K562 (cell line): Measurements from ENCODE around the gene PGGHG. TPM values are rescaled to one million over a fixed set of nuclear protein-coding genes. Genes with fewer than 3 reads are reported as not detected.

Source experiments
- CTCF ChIP-seq, 3 experiments: IDR thresholded peaks in 2 of 3; conservative IDR thresholded peaks in 1 of 3; 2 replicates each; pipeline ENCODE4 v1.5.1; 2011 to 2012; ENCODE audit warnings: low read length in 3 of 3, mild to moderate bottlenecking in 3 of 3, control low read depth in 2 of 3, improper control_type of control experiment in 1 of 3, inconsistent platforms in 1 of 3, low read depth in 1 of 3, mixed read lengths in 1 of 3, moderate library complexity in 1 of 3; ENCODE audit not compliant: insufficient read depth in 2 of 3
- EP300 ChIP-seq: IDR thresholded peaks from 2 replicates; pipeline ENCODE4 v1.6.1; 2012; ENCODE audit warnings: low read length, improper control_type of control experiment
- EP400 ChIP-seq: fragments of 450-650 bp; IDR thresholded peaks from 2 replicates; pipeline ENCODE4 v1.6.1; 2017; ENCODE audit warnings: antibody characterized with exemption, mild to moderate bottlenecking, moderate library complexity
- HDAC2 ChIP-seq: fragments of 450-650 bp; IDR thresholded peaks from 2 replicates; pipeline ENCODE4 v1.6.1; 2016; ENCODE audit warnings: mild to moderate bottlenecking
- HNRNPL ChIP-seq: fragments of 200-400 bp; formaldehyde crosslinking; IDR thresholded peaks from 2 replicates; pipeline ENCODE4 v1.6.1; 2017; ENCODE audit warnings: low read depth, mild to moderate bottlenecking, low read length
- JUN ChIP-seq, 2 experiments: sonication (generic) in 1 of 2; formaldehyde crosslinking in 1 of 2; IDR thresholded peaks; 2 replicates each; pipeline versions ENCODE4 v1.6.1 to v1.8.0; 2012 to 2022; ENCODE audit warnings: borderline replicate concordance in 2 of 2, mild to moderate bottlenecking in 2 of 2, improper control_type of control experiment in 1 of 2, low read depth in 1 of 2, low read length in 1 of 2, missing genetic modification reagents in 1 of 2
- MTA2 ChIP-seq: fragments of 450-650 bp; IDR thresholded peaks from 2 replicates; pipeline ENCODE4 v1.6.1; 2016; ENCODE audit warnings: low read depth
- MYC ChIP-seq, 2 experiments: fragments of 250-450 bp in 1 of 2; sonication (Bioruptor Pico) in 1 of 2; IDR thresholded peaks; 2 replicates each; pipeline versions ENCODE4 v1.5.1 to v1.6.1; 2012 to 2021; ENCODE audit warnings: low read depth in 2 of 2, borderline replicate concordance in 1 of 2, improper control_type of control experiment in 1 of 2, low read length in 1 of 2, mild to moderate bottlenecking in 1 of 2, moderate library complexity in 1 of 2
- NFE2 ChIP-seq: IDR thresholded peaks from 2 replicates; pipeline ENCODE4 v1.6.1; 2014; ENCODE audit warnings: antibody characterized with exemption, low read depth
- TCFL5 ChIP-seq: fragments of 250-450 bp; sonication (Bioruptor Pico); conservative IDR thresholded peaks from 2 replicates; pipeline ENCODE4 v1.6.1; 2021; ENCODE audit warnings: mild to moderate bottlenecking, moderate library complexity, matching md5 sums
- ZNF766 ChIP-seq: fragments of 200-800 bp; sonication (Bioruptor generic); conservative IDR thresholded peaks from 2 replicates; pipeline ENCODE4 v1.6.1; 2016; ENCODE audit warnings: missing genetic modification characterization, missing compliant biosample characterization
- polyA plus RNA-seq, 8 experiments: library from polyadenylated mRNA; depleted of rRNA in 4 of 8; stranded (reverse) in 5 of 8; unstranded in 3 of 8; fragments of >200 nt; fragmentation: Nextera tagmentation in 2 of 8; fragmentation: Illumina TruSeq in 1 of 8; extraction: Ambion mirVana in 2 of 8; extraction: Trizol in 1 of 8; gene quantifications; 2 replicates each; pipeline versions ENCODE4 v1.2.1 to v1.2.3, GENCODE V29; 2011 to 2014; ENCODE audit warnings: inconsistent platforms in 1 of 8, missing spikeins in 1 of 8
- total RNA-seq, 7 experiments: library from RNA; depleted of rRNA in 6 of 7; stranded (reverse); fragments of >200 nt in 6 of 7; fragmentation: Illumina TruSeq in 2 of 7; extraction: Trizol in 2 of 7; gene quantifications; 2 replicates each; pipeline versions ENCODE4 v1.2.1 to v1.2.3, GENCODE V29; 2011 to 2021; ENCODE audit warnings: low replicate concordance in 1 of 7
- TF ChIP-seq, protein P1 (sequence below), 2 experiments: fragments of 450-650 bp; formaldehyde crosslinking in 1 of 2; IDR thresholded peaks; 2 replicates each; pipeline versions ENCODE4 v1.4.0 to v1.6.1; 2014 to 2020; ENCODE audit warnings: mild to moderate bottlenecking in 2 of 2, borderline replicate concordance in 1 of 2, low read depth in 1 of 2
- TF ChIP-seq, protein P2 (sequence below): fragments of 450-650 bp; formaldehyde crosslinking; IDR thresholded peaks from 2 replicates; pipeline ENCODE4 v1.4.0; 2020; ENCODE audit warnings: mild to moderate bottlenecking, mixed read lengths

Gene PGGHG
- total and polyA plus RNA-seq, 9 of the 15 experiments (the other 6 are each of a cell fraction or from before 2014, with no cell fraction given): 0.38 to 85.1 (median 18.1) TPM

DNA sequence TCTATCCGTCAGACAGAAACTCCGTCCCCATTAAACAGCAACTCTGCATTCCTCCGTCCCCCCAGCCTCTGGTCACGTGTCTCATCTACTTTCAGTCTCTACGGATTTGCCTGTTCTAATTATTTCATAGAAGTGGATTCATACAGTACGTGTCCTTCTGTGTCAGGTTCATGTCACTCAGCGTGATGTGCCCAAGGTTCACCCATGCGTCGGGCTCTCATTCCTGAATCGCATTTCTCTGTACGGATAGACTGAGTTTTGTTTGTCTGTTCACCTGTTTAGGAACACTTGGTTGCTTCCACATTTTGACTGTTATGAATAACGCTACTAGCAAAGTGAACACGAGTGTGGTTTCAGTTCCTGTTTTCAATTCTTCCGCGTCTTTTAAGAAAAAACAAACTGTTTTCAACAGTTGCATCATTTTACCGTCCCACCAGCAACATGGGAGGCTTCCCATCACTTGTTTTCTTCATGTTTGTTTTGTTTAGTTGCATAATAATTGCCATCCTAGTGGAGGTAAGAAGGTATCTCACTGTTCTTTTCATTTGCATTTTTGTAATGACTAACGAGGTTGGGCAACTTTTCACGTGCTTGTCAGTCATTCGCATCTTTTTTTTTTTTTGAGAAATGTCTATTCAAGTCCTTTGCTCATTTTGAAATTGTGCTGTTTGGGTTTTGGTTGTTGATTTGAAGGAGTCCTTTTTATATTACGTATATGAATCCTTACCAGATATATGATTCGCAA, 19.6 kb upstream of the PGGHG start (continued):
- TF ChIP-seq MYC (IDR thresholded peaks at IDR 0.05; ENCODE audit: low read depth, low read length) (peak; percentile 88), MYC (CRISPR knock-in tag; IDR thresholded peaks at IDR 0.05; ENCODE audit: borderline replicate concordance, low read depth) (no peak), JUN (IDR thresholded peaks at IDR 0.05; ENCODE audit: borderline replicate concordance, low read depth, low read length) (peak; percentile 63), JUN (CRISPR knock-in tag; IDR thresholded peaks at IDR 0.05; ENCODE audit: borderline replicate concordance) (no peak), HDAC2 (0 out of 2 replicates have a peak, but pooled peaks have one; percentile 11), EP400 (peak; percentile 85), EP300 (peak; percentile 82; the same call in 1 of the 2 replicates), NFE2 (no peak), ZNF766 (peak; percentile 89), CTCF (IDR thresholded peaks at IDR 0.05 in 2 of 3, conservative IDR thresholded peaks at IDR 0.05 in 1 of 3; ENCODE audit: insufficient read depth in 2 of 3, low read depth in 1 of 3, low read length in 3 of 3) (0 out of 6 replicates have a peak, but pooled peaks of 1 of the 3 experiments have one; percentile 4), TCFL5 (CRISPR knock-in tag) (no peak), MTA2 (no peak; the same call in 1 of the 2 replicates), HNRNPL (no peak)
- TF ChIP-seq, protein P1, sequence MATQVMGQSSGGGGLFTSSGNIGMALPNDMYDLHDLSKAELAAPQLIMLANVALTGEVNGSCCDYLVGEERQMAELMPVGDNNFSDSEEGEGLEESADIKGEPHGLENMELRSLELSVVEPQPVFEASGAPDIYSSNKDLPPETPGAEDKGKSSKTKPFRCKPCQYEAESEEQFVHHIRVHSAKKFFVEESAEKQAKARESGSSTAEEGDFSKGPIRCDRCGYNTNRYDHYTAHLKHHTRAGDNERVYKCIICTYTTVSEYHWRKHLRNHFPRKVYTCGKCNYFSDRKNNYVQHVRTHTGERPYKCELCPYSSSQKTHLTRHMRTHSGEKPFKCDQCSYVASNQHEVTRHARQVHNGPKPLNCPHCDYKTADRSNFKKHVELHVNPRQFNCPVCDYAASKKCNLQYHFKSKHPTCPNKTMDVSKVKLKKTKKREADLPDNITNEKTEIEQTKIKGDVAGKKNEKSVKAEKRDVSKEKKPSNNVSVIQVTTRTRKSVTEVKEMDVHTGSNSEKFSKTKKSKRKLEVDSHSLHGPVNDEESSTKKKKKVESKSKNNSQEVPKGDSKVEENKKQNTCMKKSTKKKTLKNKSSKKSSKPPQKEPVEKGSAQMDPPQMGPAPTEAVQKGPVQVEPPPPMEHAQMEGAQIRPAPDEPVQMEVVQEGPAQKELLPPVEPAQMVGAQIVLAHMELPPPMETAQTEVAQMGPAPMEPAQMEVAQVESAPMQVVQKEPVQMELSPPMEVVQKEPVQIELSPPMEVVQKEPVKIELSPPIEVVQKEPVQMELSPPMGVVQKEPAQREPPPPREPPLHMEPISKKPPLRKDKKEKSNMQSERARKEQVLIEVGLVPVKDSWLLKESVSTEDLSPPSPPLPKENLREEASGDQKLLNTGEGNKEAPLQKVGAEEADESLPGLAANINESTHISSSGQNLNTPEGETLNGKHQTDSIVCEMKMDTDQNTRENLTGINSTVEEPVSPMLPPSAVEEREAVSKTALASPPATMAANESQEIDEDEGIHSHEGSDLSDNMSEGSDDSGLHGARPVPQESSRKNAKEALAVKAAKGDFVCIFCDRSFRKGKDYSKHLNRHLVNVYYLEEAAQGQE (IDR thresholded peaks at IDR 0.05; ENCODE audit: borderline replicate concordance): 0 out of 2 replicates have a peak, but pooled peaks have one; percentile 16
- TF ChIP-seq, protein P1 (CRISPR knock-in tag; IDR thresholded peaks at IDR 0.05; ENCODE audit: low read depth): no peak
- TF ChIP-seq, protein P2, sequence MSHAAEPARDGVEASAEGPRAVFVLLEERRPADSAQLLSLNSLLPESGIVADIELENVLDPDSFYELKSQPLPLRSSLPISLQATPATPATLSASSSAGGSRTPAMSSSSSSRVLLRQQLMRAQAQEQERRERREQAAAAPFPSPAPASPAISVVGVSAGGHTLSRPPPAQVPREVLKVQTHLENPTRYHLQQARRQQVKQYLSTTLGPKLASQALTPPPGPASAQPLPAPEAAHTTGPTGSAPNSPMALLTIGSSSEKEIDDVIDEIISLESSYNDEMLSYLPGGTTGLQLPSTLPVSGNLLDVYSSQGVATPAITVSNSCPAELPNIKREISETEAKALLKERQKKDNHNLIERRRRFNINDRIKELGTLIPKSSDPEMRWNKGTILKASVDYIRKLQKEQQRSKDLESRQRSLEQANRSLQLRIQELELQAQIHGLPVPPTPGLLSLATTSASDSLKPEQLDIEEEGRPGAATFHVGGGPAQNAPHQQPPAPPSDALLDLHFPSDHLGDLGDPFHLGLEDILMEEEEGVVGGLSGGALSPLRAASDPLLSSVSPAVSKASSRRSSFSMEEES (CRISPR knock-in tag): peak; percentile 94
